ENCODE data around the gene PDE4B. TPM values are rescaled to one million over a fixed set of nuclear protein-coding genes. Genes with fewer than 3 reads are reported as not detected.

PDE4B gene
- total and polyA plus RNA-seq, 9 donors = 1.7 to 8.2 (median 5.1) TPM

DNA sequence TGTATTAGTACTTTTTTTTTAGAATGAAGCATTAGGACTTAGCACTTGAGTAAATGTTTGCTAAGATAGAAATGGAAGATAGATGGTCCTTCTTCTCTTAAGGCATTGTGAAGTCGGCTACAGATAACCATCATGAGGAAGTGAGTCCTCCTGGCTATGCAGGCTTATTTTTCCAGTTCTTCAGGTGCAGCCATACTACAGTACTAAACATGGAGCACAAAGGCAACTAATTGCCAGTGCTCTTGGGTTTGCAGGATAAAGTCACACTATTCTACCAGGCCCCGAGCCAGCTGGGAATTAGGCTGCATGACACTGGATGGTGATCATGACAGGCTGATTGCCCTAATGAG lies 543.9 kb downstream of the PDE4B start:
- TF ChIP-seq POLR2A (IDR thresholded peaks at IDR 0.05) (no peak), CTCF (IDR thresholded peaks at IDR 0.05) (no peak), EP300 (IDR thresholded peaks at IDR 0.05) (no peak)
- Histone ChIP-seq H3K27me3 (no peaks in the 10 kb centered on the region), H3K9me3 (no peaks in the 10 kb centered on the region), H3K4me1 (ENCODE audit: insufficient read depth) (peaks cover 2% of the 10 kb centered on the region), H3K36me3 (no peaks in the 10 kb centered on the region), H3K4me3 (no peak overlapping the region), H3K27ac (no peak overlapping the region)
- no peak for DNase-seq
- intact Hi-C loops (cut with DNase I) = loop anchor here in 1 of 4 donors (10.0 kb wide), 1 partner anchor 62 kb away; no protein-coding TSS in a partner anchor
- whole genome bisulfite sequencing, 3 donors = 86 to 98% (median 96%) methylated on average over 2 of the region's 2 CpGs

- H3K4me3 ChIP-seq = no peak overlapping the region
- H3K36me3 ChIP-seq = no peaks in the 10 kb centered on the region
- DNase-seq = no peak
- H3K9me3 ChIP-seq = no peaks in the 10 kb centered on the region
- no peaks in the 10 kb centered on the region for H3K27me3 ChIP-seq
- TF ChIP-seq CTCF (IDR thresholded peaks at IDR 0.05) (no peak), EP300 (IDR thresholded peaks at IDR 0.05) (no peak), POLR2A (IDR thresholded peaks at IDR 0.05) (no peak)
- 74 to 89% (median 79%) methylated on average over 5 of the region's 5 CpGs for whole genome bisulfite sequencing, 3 donors
- intact Hi-C loops (cut with DNase I) = loop anchor here in 1 of 4 donors (10.0 kb wide), 1 partner anchor 62 kb away; no protein-coding TSS in a partner anchor
- H3K4me1 ChIP-seq (ENCODE audit: insufficient read depth) = peaks cover 2% of the 10 kb centered on the region
- no peak overlapping the region for H3K27ac ChIP-seq
Observed at GRCh38 chr1:66337249-66337648, 544.6 kb downstream of the PDE4B start.

DNA sequence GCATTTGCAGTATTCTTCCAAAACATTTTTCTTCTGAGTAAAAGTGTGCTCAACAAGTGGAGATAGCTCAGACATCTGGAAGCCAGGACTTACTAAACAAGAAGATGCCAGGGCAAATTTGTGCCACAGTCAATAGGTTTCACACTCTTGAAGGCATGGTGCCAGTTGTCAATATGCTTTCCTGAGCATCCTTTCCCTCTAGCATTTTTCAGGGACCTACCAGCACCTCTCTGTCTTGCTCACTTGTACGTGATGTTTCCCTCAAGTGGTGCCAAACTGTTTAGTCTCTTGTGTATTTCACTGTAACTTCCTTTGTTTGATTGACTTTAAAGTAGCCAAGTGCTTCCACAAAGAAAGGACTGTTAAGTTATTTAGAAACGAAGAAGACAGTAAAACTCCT lies 547.2 kb downstream of the PDE4B start:
- TF ChIP-seq POLR2A (IDR thresholded peaks at IDR 0.05) = no peak
- WGBS, 3 donors = 62 to 83% (median 68%) methylated on average over 2 of the region's 2 CpGs
- intact Hi-C loops (cut with DNase I) = loop anchor here in 1 of 4 donors (10.0 kb wide), 1 partner anchor 65 kb away; no protein-coding TSS in a partner anchor
- H3K4me3 ChIP-seq = no peak overlapping the region
- H3K27ac ChIP-seq = no peak overlapping the region
- no peaks in the 10 kb centered on the region for H3K9me3 ChIP-seq
- H3K27me3 ChIP-seq = no peaks in the 10 kb centered on the region
- H3K4me1 ChIP-seq (ENCODE audit: insufficient read depth) = peaks cover 5% of the 10 kb centered on the region
- no peak for DNase-seq
- no peaks in the 10 kb centered on the region for H3K36me3 ChIP-seq

DNA sequence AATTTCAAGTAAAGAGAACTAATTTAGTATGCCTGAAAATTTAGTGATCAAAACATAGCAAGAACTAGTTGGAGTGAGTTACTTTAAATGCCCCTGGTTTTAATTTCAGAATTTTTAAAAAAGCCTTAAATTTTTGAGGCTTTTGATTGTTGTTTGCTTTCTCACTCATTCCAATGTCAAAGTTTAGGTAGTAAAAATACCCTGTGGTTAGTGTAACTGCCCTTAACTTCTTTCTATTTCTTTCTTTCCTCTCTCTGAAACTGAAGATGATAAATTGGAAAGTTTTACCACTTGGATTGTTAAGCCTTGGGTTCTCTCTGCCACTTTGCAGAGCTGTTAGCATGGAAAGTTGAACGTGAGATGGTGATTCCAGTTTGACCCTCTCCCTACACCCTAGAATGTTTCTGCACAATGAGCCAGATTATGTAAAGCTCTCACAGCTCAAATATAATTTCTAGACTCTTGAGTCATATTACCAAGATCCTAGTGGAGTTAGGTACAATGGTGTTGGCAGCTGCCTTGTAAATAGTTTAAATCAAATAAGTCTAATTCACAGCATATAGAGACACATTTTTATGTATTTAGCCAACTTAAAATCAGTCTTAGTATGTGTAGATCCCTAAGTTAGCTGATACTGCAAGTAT lies 548.9 kb downstream of the PDE4B start:
- peaks cover 3% of the 10 kb centered on the region for H3K4me1 ChIP-seq (ENCODE audit: insufficient read depth)
- no peaks in the 10 kb centered on the region for H3K27me3 ChIP-seq
- no peaks in the 10 kb centered on the region for H3K36me3 ChIP-seq
- no peak overlapping the region for H3K27ac ChIP-seq
- no peak for DNase-seq
- TF ChIP-seq POLR2A (IDR thresholded peaks at IDR 0.05) (no peak), EP300 (IDR thresholded peaks at IDR 0.05) (no peak), CTCF (IDR thresholded peaks at IDR 0.05) (no peak)
- WGBS, 3 donors = 94 to 97% (median 96%) methylated on average over 1 of the region's 1 CpG
- intact Hi-C loops (cut with DNase I) = no loop called here
- no peak overlapping the region for H3K4me3 ChIP-seq
- H3K9me3 ChIP-seq = no peaks in the 10 kb centered on the region

DNA sequence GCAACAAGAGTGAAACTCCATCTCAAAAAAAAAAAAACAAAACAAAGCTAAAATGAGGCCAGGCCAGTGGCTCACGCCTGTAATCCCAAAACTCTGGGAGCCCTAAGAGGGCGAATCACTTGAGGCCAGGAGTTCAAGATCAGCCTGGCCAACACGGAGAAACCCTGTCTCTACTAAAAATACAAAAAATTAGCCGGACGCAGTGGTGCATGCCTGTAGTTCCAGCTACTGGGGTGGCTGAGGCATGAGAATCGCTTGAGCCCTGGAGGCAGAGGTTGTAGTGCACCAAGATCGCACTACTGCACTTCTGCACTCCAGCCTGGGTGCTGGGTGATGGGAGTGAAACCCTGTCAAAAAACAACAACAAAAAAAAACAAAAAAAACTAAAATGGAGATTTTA lies 550.0 kb downstream of the PDE4B start:
- intact Hi-C loops (cut with DNase I) = no loop called here
- no peak overlapping the region for H3K4me3 ChIP-seq
- H3K36me3 ChIP-seq = no peaks in the 10 kb centered on the region
- TF ChIP-seq CTCF (IDR thresholded peaks at IDR 0.05) (no peak), EP300 (IDR thresholded peaks at IDR 0.05) (no peak), POLR2A (IDR thresholded peaks at IDR 0.05) (no peak)
- no peak for DNase-seq
- peaks cover 3% of the 10 kb centered on the region for H3K4me1 ChIP-seq (ENCODE audit: insufficient read depth)
- no peaks in the 10 kb centered on the region for H3K27me3 ChIP-seq
- no peak overlapping the region for H3K27ac ChIP-seq
- WGBS, 3 donors = 95 to 96% (median 96%) methylated on average over 7 of the region's 7 CpGs
- H3K9me3 ChIP-seq = no peaks in the 10 kb centered on the region
